GM19438 (cell line): Measurements from ENCODE around the gene DHRS2.

ENCODE experiments used
- ATAC-seq: cut with Tn5 transposase; IDR thresholded peaks from one replicate; pipeline ENCODE4 v1.9.1; 2021; ENCODE audit warnings: low read depth; ENCODE audit not compliant: unreplicated experiment

DHRS2 gene

GRCh38 chr14:23645812-23646647 lies 9.9 kb downstream of the DHRS2 start:
- ATAC-seq: no peak

- no peak for ATAC-seq
These were observed 10.7 kb downstream of the DHRS2 start for GRCh38 chr14:23646648-23647549.

GRCh38 chr14:23647619-23648018 lies 11.5 kb downstream of the DHRS2 start:
- ATAC-seq: no peak

GRCh38 chr14:23648764-23649460 lies 12.7 kb downstream of the DHRS2 start:
- no peak for ATAC-seq

DNA sequence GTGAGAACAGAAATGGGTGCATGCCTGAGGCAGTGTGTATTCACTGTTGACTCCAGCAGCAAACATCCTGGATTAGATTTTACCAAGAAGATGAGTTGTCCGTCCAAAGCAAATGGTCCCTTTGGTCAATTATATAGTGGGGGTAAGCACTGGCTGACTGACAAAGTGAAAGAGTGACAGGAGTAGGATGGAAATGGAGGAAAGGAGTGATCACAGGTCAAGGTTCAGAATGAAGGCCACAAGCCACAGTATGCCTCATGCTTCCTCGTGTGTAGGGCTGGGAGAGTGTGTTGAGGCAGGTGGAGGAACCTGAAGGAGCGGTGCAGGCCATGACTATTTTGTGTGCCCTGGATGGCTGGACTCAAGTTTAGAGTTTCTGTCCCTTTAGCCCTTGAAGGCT lies 14.3 kb downstream of the DHRS2 start:
- no peak for ATAC-seq

- ATAC-seq: no peak
These were observed 16.9 kb downstream of the DHRS2 start for GRCh38 chr14:23653051-23653450.

- ATAC-seq: no peak
These were observed 18.1 kb downstream of the DHRS2 start for GRCh38 chr14:23654231-23654630.

- no peak for ATAC-seq
These were observed 21.9 kb downstream of the DHRS2 start for GRCh38 chr14:23657959-23658470.

DNA sequence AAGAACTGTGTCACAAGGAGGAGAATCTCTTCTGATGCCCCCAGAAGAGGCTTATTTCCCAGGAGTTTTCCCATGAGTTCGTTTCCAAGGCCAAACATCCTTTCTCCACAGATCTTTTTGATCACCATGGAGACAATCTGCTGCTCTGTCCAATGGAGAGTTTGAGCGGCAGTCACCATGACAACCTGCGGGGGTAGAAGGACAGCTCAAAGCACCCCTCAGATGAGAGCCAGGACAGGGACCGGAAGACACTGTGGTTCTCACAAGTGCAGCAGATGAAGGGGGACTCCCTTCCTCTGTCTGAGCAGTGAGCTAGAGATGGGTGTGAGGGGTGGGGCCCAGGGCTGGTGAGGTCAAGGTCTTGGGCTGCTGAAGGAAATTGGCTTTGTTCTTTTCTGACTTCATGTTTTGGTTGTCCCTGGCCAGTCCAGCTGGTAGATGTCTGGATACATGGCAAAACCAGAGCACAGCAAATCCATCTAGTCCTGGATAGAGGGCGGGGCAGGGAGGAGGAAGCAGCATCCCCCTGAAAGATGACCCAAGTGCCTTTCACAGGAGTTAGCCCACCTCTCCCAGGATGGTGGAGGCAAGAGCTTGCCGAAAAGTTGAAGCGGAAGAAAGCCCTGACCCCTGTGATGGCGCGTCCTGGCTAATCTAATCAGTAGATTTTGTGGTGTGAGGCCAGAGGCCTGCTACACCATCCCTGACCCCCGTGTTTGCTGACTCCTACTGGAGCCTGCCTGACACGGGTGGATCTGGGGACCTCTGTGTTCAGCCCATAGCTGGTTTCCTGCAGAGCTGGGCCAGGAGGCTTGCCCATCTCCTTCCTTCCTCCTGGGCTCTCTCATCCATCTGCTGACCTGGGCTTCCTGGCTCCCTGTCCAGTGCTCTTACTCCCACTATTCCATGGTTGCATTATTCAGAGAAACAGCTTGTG lies 24.4 kb downstream of the DHRS2 start:
- no peak for ATAC-seq

DNA sequence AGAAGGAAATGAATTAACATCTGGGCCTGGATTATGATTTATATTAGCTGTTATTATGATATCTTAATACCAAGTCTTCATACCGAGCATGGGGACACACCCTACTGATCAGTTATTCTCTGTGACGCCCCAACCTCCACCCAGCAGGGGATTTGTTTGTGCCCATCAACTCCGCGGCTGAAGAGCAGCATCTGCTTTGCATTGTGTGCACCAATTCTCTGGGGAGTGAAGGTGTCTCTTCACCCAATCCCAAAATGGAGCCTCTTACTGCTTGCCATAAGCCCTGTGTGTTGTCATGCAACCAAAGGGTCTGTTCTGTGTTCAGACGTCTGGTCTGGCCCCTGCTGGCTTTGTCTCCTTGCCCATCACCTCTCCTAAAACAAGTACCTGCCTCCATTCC lies 25.4 kb downstream of the DHRS2 start:
- ATAC-seq: no peak

GRCh38 chr14:23663127-23663526 lies 27.0 kb downstream of the DHRS2 start:
- ATAC-seq: no peak

GRCh38 chr14:23663711-23664110 lies 27.5 kb downstream of the DHRS2 start:
- no peak for ATAC-seq

DNA sequence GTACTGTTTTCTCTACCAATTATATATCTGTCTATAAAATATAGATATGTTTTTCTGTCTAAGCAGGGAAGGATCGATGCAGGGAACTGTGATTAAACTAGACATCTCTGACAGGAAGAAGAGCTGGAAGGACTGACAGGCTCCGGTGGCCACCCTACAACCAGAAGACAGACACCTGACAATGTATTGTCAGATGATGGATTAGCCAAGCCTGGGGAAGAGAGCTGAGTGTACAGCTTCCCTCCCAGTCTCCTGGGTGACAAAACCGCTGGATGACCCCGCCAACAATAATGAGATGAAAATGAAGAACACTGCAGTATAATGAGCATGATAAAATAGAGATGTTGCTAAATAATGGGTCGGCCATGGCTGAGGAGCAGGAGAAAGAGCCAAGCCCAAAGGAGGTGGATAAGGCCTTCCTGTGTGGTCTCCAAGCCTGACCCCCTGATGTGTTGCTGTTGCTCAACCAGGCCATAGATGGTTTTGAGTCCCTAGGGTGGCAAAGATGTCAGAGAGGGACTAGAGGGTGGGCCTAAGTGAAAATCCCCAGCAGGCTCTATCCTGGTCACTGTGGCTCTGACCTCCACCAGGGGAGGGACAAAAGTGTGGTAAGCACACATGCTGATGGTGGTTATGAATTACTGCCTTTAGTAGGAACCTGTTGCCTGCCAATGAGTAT lies 28.2 kb downstream of the DHRS2 start:
- ATAC-seq: no peak

DNA sequence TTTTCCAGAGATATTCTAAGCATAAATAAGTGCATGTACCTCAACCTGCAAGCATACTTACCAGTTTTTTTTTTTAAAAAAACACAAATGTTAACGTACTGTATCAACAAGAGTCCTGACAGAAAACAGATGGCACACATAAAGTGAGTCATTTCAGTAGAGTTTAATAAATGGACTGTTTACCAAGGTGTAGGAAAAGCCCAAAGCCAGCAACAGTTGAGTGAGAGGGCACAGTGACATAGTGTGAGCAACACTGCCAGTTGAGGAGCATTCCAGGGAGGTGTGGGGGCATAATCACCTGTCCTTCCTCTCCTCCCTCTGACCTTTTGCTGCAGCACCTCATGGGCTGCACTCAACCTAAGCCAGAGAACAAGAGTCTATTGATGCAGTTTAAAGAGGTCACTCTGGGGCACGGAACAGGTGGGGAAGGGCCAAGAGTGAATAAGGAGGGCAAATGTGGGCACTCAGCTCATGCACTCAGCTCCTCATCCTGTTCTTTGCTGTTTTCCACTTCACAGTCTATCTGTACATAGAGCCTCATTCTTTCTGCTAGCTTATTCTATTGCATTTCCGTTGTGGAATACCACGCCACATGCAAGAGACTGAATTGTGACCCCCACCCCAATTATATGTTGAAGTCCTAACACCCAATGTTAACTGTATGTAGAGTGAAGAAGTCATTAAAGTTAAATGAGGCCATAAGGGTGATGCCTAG lies 29.3 kb downstream of the DHRS2 start:
- ATAC-seq: no peak

- ATAC-seq: no peak
These were observed 31.0 kb downstream of the DHRS2 start for GRCh38 chr14:23667134-23667533.

DNA sequence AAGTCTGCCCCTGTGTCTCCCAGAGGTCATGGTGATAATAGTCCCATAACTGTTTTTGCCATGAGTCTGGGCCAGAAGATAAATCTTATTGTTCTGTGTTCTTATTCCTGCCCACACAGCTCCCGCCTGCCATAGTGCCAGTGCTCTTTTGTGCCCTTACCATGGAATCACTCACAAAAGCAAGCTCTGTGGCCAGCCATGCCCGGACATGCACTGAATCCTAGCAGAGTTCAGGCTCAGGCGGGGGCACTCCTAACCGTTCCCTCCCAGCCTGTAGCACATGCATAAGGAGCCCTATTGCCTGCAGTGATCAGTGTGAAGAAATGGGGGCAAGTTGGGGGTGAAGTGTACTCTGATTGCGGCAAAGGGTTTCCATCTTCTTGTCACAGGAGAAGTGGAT lies 33.3 kb downstream of the DHRS2 start:
- no peak for ATAC-seq

- ATAC-seq: no peak
These were observed 34.3 kb downstream of the DHRS2 start for GRCh38 chr14:23670481-23670880.

- no peak for ATAC-seq
These were observed 36.0 kb downstream of the DHRS2 start for GRCh38 chr14:23672200-23672599.

- ATAC-seq: no peak
These were observed 39.2 kb downstream of the DHRS2 start for GRCh38 chr14:23675337-23675736.
